Common myeloid progenitor, CD34-positive (primary cell): Measurements from ENCODE around the gene EPB41L2.
"Not testable (repeated sequence)": the region's sequence is repeated elsewhere in the genome, so short reads cannot be mapped to it uniquely, and the experiment has no call there.

Source experiments
- CTCF ChIA-PET: fragments of 350-600 bp; sonication (Branson Sonifier 250); formaldehyde crosslinking; loops from one replicate; lab custom pipeline; 2021; ENCODE audit warnings: antibody characterized with exemption; lab: Charles Lee
- POLR2A ChIA-PET: fragments of 350-600 bp; sonication (Branson Sonifier 250); formaldehyde crosslinking; loops from one replicate; lab custom pipeline; 2021; ENCODE audit warnings: antibody characterized with exemption; lab: Charles Lee
- DNase-seq, 3 donors: peaks; one replicate each; pipeline versions ENCODE4 v3.0.0 to v3.0.0-alpha.2; 2013
- H3K27ac ChIP-seq, 2 experiments: 1 replicate in 1 of 2; 2 replicates in 1 of 2; pipeline ENCODE4 v1.7.0; 2013; ENCODE audit warnings: inconsistent platforms in 2 of 2, low read length in 2 of 2, mild to moderate bottlenecking in 2 of 2, low read depth in 1 of 2, moderate library complexity in 1 of 2; ENCODE audit not compliant: severe bottlenecking in 2 of 2, insufficient read depth in 1 of 2, poor library complexity in 1 of 2
- H3K27me3 ChIP-seq, 5 experiments: replicated peaks in 2 of 5; 1 replicate in 3 of 5; 2 replicates in 2 of 5; pipeline versions ENCODE4 v1.6.1 to v1.7.0; 2013; ENCODE audit warnings: low read length in 4 of 5, mild to moderate bottlenecking in 2 of 5, moderate library complexity in 2 of 5, inconsistent platforms in 1 of 5; ENCODE audit not compliant: insufficient read depth in 5 of 5, control insufficient read depth in 4 of 5
- H3K36me3 ChIP-seq, 4 experiments: 1 replicate in 2 of 4; 2 replicates in 2 of 4; pipeline versions ENCODE4 v1.6.1 to v1.7.0; 2013; ENCODE audit warnings: low read length in 3 of 4, control low read depth in 1 of 4, mild to moderate bottlenecking in 1 of 4; ENCODE audit not compliant: control insufficient read depth in 4 of 4, insufficient read depth in 4 of 4
- H3K4me1 ChIP-seq, 4 experiments: 1 replicate in 3 of 4; 2 replicates in 1 of 4; pipeline versions ENCODE4 v1.6.1 to v1.7.1; 2013; ENCODE audit warnings: low read length in 3 of 4, mild to moderate bottlenecking in 3 of 4, control low read depth in 1 of 4, inconsistent platforms in 1 of 4, moderate library complexity in 1 of 4; ENCODE audit not compliant: control insufficient read depth in 4 of 4, insufficient read depth in 4 of 4; ENCODE audit errors: control extremely low read depth in 1 of 4
- H3K4me3 ChIP-seq, 7 experiments: 1 replicate in 4 of 7; 2 replicates in 3 of 7; pipeline versions ENCODE4 v1.5.1 to v1.7.0; 2013; ENCODE audit warnings: mild to moderate bottlenecking in 7 of 7, low read length in 6 of 7, moderate library complexity in 6 of 7, inconsistent platforms in 2 of 7, low read depth in 2 of 7, control low read depth in 1 of 7; ENCODE audit not compliant: insufficient read depth in 4 of 7, control insufficient read depth in 1 of 7; ENCODE audit errors: extremely low read depth in 1 of 7
- H3K9me3 ChIP-seq, 5 experiments: 1 replicate in 4 of 5; 2 replicates in 1 of 5; pipeline versions ENCODE4 v1.6.1 to v1.7.1; 2013; ENCODE audit warnings: low read length in 4 of 5, mild to moderate bottlenecking in 2 of 5, inconsistent platforms in 1 of 5, low read depth in 1 of 5, moderate library complexity in 1 of 5; ENCODE audit not compliant: control insufficient read depth in 4 of 5, insufficient read depth in 2 of 5; ENCODE audit errors: control extremely low read depth in 1 of 5
- WGBS: methylation state at CpG from one replicate; pipeline ENCODE4 v1.1.5; 2013; ENCODE audit not compliant: insufficient coverage; 5-methylcytosine and 5-hydroxymethylcytosine counted together

Gene EPB41L2

DNA sequence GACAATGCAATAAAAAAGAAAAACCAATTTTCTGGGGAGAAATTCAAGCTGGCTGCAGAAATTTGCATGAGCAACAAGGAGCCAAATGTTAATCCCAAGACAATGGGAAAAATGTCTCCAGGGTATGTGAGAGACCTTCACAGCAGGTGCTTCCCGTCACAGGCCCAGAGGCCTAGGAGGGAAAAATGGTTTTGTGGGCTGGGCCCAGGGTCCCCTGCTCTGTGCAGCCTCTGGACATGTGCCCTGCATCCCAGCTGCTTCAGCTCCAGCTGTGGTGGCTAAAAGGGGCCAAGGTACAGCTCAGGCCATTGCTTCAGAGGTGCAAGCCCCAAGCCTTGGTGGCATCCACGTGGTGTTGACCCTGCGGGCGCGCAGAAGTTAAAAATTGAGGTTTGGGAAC is 55.1 kb downstream of the EPB41L2 start:
- CTCF ChIA-PET = interaction anchor here (1.3 to 1.7 kb wide), 2 partner anchors 9 to 10 kb away, joined by 3 to 4 read pairs; no protein-coding TSS in a partner anchor
- DNase-seq, H3K4me3 ChIP-seq, H3K36me3 ChIP-seq, POLR2A ChIA-PET, H3K27ac ChIP-seq, H3K27me3 ChIP-seq, H3K4me1 ChIP-seq: not testable (repeated sequence)
- peaks cover 0 to 23% (median 10%) of the 10 kb centered on the region in 5 experiments for H3K9me3 ChIP-seq
- 97% methylated on average over 4 of the region's 5 CpGs for WGBS

DNA sequence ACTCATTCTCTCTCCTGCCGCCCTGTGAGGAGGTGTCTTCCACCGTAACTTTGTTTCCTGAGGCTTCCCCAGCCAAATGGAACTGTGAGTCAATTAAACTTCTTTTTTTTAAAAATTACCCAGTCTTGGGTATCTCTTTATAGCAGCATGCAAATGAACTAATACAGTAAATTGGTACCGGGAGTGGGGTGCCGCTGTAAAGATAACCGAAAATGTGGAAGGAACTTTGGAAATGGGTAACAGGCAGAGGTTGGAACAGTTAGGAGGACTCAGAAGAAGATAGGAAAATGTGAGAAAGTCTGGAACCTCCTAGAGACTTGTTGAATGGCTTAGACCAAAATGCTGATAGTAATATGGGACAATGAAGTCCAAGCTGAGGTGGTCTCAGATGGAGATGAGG is 55.8 kb downstream of the EPB41L2 start:
- no peak for DNase-seq
- Histone ChIP-seq H3K27ac (no peak overlapping the region), H3K36me3 (no peaks in the 10 kb centered on the region), H3K27me3 (no peaks in the 10 kb centered on the region), H3K4me1 (no peaks in the 10 kb centered on the region), H3K9me3 (peaks cover 0 to 23% (median 10%) of the 10 kb centered on the region in 5 experiments), H3K4me3 (no peak overlapping the region)
- CTCF ChIA-PET = interaction anchor here (1.3 to 1.7 kb wide), 2 partner anchors 9 kb away, joined by 3 to 4 read pairs; no protein-coding TSS in a partner anchor
- 95% methylated on average over 4 of the region's 5 CpGs for WGBS
- POLR2A ChIA-PET = no interaction called here

DNA sequence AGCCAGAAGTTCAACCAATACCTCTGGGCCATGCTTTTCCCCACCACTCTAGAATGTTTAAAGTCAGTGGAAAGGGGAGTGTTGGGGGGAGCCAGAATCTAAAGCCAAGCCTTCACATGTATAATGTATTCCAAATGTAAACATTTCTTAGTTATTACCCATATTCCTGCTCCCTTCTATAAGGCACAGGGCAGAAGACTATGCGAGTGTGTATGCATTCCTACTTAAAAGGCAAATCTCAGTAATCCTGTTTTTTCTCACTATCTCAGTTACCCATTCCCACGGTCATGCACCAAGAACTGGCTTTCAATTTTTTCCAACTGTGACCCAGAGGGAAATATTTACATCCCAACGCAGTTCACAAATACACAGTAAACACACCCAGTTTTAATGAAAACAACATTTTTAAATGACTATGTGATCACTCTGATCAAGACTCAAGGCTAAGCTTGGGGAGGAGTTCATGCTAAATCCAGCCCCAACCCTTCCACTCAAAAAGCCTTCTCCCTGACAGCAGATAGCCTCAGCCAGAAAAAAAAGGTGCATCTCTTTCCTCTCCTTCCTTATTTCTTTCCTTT is 57.5 kb downstream of the EPB41L2 start:
- POLR2A ChIA-PET = no interaction called here
- H3K27ac ChIP-seq = no peak overlapping the region
- H3K27me3 ChIP-seq = no peaks in the 10 kb centered on the region
- 100% methylated on average over 2 of the region's 3 CpGs for WGBS
- H3K9me3 ChIP-seq = peaks cover 0 to 23% (median 10%) of the 10 kb centered on the region in 5 experiments
- H3K4me3 ChIP-seq = no peak overlapping the region
- CTCF ChIA-PET = no interaction called here
- H3K36me3 ChIP-seq = no peaks in the 10 kb centered on the region
- no peaks in the 10 kb centered on the region for H3K4me1 ChIP-seq
- DNase-seq = no peak

DNA sequence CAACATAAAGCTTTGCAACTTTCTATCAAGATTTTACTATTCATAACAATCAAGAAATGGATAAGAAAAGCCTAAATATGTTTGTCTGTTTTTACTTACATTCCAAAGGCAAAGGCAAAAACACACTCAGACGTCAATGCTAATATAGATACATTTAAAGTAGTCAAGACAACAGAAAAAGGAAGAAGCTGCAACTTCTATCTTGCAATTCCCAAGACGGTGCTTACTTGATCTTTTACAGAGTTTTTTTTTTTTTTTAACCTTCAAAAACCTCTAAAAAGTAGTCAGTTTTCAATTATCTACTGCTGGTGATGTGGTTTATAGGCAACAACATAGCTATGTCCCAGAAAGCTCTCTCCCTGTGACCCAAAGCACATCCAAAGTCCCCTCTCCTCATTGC is 58.1 kb downstream of the EPB41L2 start:
- no peak overlapping the region for H3K27ac ChIP-seq
- no peaks in the 10 kb centered on the region for H3K4me1 ChIP-seq
- H3K27me3 ChIP-seq = no peaks in the 10 kb centered on the region
- H3K9me3 ChIP-seq = peaks cover 0 to 23% (median 10%) of the 10 kb centered on the region in 5 experiments
- WGBS = no CpG with 5 or more reads among the region's 2 CpGs
- no peak overlapping the region for H3K4me3 ChIP-seq
- POLR2A ChIA-PET = interaction anchor here (0.6 kb wide), 1 partner anchor 337 kb away, joined by 5 read pairs; no protein-coding TSS in a partner anchor
- DNase-seq = no peak
- CTCF ChIA-PET = no interaction called here
- H3K36me3 ChIP-seq = no peaks in the 10 kb centered on the region

DNA sequence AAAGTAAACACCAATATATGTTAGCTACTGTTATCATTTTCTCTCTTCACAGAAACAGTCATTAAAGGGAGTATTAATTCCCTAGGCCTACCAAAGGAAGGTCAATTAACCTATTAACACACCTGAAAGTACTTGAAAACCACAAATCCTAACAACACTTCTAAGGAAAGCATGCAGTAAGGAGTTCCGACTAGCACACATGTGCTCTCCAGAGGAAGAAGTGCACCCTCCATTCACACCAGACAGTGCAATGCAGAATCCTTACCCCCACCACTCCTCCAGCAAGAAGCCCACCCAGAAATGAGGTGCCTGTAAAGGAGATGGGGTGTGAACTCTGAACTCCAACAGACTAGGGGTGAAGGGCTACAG is 58.7 kb downstream of the EPB41L2 start:
- DNase-seq = no peak
- Histone ChIP-seq H3K27ac (no peak overlapping the region), H3K36me3 (no peaks in the 10 kb centered on the region), H3K4me3 (no peak overlapping the region), H3K9me3 (peaks cover 0 to 23% (median 10%) of the 10 kb centered on the region in 5 experiments), H3K27me3 (no peaks in the 10 kb centered on the region), H3K4me1 (no peaks in the 10 kb centered on the region)
- WGBS = no CpG with 5 or more reads among the region's 1 CpG
- CTCF ChIA-PET = no interaction called here
- POLR2A ChIA-PET = interaction anchor here (0.6 kb wide), 1 partner anchor 337 kb away, joined by 5 read pairs; no protein-coding TSS in a partner anchor

DNA sequence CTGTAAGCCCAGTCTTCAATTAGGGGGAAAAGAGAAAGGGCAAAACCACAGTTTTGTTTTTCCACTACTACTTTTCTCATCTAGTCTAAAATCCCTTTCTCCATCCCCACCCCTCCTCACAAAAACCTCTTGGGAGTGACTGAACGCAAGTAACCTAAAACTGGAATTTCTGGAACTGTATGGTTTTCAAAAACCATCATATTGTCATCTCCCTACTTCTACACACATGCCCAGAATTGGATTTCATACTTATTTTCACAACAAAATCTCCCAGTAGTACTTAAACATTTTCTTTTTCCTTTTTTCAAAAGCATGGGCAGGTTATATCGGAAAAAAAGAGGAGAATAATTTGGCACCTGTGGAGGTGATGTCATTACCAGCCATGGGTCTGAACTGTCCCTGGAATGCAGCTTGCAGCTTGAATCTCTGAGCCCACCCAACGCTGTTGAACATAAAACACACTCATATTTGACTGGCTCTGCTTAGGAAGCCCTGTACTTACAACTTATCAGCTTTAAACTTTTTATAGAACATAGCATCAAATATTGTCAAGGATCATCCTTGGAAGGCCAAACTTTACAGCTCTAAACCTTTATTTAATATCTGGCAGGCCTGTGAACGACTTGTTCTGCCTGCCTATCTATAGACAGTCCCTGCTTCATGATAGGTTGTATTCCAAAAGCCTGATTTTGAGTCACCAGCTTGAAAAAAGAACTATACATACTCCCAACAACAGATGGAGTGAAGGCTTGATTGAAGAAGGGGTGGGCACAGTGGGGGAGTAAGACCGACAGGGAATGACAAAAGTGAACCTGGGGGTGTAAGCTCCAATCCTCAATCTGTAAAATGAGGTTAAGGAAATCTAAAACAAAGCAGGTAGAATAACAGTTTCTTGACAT is 59.3 kb downstream of the EPB41L2 start:
- Histone ChIP-seq H3K27ac (no peak overlapping the region), H3K36me3 (no peaks in the 10 kb centered on the region), H3K4me1 (no peaks in the 10 kb centered on the region), H3K9me3 (peaks cover 0 to 19% (median 10%) of the 10 kb centered on the region in 5 experiments), H3K4me3 (no peak overlapping the region), H3K27me3 (no peaks in the 10 kb centered on the region)
- CTCF ChIA-PET = no interaction called here
- POLR2A ChIA-PET = no interaction called here
- no peak for DNase-seq
- WGBS = 100% methylated on average over 3 of the region's 5 CpGs

DNA sequence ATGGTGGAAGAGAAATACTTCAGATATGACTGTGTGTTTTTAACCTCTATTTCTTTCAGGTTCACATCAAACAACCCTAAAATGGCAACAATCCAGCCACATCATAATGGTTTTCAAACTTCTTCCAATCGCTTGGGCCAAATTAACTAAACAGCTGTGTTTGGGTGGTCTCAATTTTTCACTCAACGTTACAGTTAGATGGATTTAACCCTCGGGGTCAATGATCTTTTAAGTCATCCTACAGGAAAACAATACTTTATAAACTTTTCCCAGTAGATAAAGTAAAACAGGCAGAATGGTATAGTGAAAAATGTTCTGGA is 60.4 kb downstream of the EPB41L2 start:
- Histone ChIP-seq H3K4me1 (no peaks in the 10 kb centered on the region), H3K27me3 (no peaks in the 10 kb centered on the region), H3K9me3 (peaks cover 0 to 9% (median 4%) of the 10 kb centered on the region in 5 experiments), H3K4me3 (no peak overlapping the region), H3K27ac (no peak overlapping the region), H3K36me3 (no peaks in the 10 kb centered on the region)
- no peak for DNase-seq
- no CpG with 5 or more reads among the region's 3 CpGs for WGBS
- POLR2A ChIA-PET = no interaction called here
- CTCF ChIA-PET = no interaction called here
